ENCODE results near the gene METRN.

METRN gene

DNA sequence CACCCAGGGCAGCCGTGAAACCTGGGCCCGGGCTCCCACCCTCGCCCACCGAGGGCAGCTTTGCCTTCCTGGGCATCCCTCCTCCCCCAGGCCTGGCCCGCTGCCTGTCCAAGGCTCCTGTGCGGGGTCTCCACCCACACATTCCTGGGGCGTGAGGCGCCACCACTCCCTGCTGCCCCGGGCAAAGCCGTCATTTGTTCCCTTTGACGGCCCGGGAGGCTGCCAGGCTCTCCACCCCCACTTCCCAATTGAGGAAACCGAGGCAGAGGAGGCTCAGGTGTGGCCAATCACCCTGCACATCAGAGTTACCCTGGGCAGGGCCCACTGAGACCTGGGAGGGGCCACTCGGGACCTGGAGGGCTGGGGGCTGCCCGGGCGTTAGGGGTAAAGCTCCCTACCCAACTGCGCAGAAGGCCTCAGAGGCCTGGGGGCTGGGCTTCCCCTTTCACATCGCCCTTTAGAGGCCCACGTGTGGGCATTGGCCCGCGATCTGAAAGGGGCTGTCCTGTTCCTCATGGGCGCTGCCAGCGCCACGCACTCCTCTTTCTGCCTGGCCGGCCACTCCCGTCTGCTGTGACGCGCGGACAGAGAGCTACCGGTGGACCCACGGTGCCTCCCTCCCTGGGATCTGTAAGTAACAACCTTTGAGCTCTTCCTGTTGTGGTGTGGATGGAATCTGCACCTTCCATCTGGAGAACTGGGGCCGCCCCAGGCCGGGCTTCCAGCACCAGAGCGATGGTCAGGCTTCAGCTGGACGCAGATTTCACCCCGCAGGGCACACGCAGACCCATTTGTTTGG lies 45.8 kb downstream of the METRN start, which contains the start of gene MSLN:
Gene MSLN (plus strand): TSS at position 190 of the 799 bp plus-strand sequence. CDS start 1,947 bp downstream, outside the sequence.
- H3K4me3 ChIP-seq (ENCODE audit: low read depth, low read length): no peak within 1 kb of the TSS
- TF ChIP-seq, protein P1, sequence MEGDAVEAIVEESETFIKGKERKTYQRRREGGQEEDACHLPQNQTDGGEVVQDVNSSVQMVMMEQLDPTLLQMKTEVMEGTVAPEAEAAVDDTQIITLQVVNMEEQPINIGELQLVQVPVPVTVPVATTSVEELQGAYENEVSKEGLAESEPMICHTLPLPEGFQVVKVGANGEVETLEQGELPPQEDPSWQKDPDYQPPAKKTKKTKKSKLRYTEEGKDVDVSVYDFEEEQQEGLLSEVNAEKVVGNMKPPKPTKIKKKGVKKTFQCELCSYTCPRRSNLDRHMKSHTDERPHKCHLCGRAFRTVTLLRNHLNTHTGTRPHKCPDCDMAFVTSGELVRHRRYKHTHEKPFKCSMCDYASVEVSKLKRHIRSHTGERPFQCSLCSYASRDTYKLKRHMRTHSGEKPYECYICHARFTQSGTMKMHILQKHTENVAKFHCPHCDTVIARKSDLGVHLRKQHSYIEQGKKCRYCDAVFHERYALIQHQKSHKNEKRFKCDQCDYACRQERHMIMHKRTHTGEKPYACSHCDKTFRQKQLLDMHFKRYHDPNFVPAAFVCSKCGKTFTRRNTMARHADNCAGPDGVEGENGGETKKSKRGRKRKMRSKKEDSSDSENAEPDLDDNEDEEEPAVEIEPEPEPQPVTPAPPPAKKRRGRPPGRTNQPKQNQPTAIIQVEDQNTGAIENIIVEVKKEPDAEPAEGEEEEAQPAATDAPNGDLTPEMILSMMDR (IDR thresholded peaks at IDR 0.05; ENCODE audit: borderline replicate concordance, insufficient read depth, low read depth, low read length): no peak

DNA sequence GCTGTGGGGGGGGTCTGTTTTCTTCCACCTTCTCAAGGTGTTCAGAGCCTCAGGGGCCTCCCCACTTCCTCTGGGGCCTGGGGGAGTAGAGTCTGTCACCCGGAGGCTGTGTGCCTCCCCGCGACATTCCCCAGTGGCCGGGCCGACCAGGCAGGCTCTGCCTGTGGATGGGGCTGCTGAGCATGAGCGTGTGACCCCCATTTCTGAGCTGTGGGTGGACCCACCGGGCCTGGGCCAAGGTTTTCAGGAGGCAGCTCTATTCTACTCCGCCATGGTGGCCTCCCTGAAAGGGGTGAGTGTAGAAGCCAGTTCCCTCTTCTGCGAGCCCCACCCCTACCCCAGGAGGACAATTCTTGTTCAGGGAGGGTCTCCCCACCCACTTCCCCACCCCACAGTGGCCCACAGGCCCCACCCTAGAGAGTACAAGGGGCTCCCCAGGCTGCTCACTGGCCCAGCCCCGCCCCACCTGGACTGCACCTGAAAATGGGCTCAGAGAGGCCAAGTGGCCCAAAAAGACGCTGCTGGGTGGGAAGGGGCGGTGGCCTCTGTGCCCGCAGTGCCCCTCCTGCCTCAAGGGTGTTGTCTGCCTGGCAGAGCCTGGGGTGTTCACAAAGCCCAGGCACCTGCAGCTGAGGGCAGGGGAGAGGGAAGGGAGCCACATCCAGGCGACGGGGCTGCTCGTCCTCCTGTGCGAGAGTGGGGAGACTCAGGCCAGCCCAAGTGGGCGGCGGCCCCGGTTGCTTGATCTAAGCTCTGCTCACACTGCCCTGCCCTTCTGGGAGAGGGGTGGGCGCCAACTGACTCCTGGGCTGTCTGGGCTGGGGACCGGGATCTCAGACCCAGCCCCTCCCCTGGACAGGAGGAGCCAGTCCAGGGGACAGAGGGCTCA lies 47.0 kb downstream of the METRN start:
- TF ChIP-seq, protein P1 (IDR thresholded peaks at IDR 0.05; ENCODE audit: borderline replicate concordance, insufficient read depth, low read depth, low read length): no peak

DNA sequence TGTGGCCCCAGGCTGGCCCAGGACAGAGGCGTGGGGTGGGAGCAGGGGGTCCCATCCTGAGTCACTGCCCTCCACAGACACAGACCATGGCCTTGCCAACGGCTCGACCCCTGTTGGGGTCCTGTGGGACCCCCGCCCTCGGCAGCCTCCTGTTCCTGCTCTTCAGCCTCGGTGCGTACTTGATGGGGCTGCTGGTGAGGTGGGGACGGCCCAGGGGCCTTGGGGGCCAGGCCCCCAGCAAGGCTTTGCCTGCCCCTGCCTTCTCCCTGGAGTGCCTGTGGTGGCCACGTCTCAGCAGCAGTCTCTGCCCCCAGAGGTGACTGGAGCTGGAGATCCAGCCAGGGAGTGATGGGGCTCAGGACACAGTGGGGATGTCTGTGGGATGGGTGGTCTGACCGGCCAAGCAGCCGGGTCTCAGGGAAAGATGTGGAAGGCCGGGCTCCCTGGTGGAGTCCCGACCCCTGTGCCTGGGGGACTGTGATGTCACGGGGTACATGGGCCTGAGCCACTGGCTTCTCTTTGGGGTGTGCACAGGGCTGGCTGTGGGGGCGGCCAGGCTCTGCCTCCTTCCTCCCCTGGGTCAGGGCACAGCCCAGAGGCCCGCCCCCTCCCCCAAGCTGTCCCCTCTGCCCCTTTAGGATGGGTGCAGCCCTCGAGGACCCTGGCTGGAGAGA lies 47.8 kb downstream of the METRN start:
- H3K4me3 ChIP-seq (ENCODE audit: low read depth, low read length): no peak overlapping the region
- TF ChIP-seq, protein P1 (IDR thresholded peaks at IDR 0.05; ENCODE audit: borderline replicate concordance, insufficient read depth, low read depth, low read length): no peak

More for the DNA sequence above, 47.0 kb downstream of the METRN start:
- no peak overlapping the region for H3K4me3 ChIP-seq (ENCODE audit: low read depth, low read length)

DNA sequence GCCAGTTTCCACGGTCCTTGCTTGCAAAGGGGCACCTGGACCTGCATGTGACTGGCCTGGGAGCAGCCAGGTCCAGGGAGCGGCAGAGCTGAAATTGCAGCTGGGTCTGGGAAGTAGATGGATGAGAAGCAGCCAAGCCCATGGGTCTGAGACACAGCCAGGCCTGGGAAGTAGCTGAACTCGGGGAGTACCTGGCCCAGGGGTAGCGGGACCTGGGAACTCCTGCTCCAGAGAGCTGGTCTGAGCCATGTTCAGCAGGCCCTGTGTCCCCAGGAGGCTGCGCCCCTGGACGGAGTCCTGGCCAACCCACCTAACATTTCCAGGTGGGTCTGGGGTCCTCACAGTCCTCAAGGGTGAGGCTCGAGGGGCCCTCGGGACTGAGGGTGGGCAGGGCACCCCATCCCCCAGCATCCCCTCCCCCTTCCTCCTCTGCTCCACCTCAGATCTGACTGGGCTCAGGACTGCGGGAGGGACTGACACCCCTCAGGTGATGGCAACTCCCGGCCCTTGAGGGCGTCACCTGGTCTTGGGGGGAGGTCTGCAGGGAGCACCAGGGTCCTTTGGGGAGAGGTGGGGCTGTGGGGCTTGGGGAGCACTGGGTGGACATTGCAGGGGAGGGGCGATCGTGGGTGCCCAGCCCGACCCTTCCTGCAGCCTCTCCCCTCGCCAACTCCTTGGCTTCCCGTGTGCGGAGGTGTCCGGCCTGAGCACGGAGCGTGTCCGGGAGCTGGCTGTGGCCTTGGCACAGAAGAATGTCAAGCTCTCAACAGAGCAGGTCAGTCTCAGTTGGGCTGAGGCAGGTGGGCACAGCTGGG lies 48.7 kb downstream of the METRN start:
- TF ChIP-seq, protein P1 (IDR thresholded peaks at IDR 0.05; ENCODE audit: borderline replicate concordance, insufficient read depth, low read depth, low read length): no peak

DNA sequence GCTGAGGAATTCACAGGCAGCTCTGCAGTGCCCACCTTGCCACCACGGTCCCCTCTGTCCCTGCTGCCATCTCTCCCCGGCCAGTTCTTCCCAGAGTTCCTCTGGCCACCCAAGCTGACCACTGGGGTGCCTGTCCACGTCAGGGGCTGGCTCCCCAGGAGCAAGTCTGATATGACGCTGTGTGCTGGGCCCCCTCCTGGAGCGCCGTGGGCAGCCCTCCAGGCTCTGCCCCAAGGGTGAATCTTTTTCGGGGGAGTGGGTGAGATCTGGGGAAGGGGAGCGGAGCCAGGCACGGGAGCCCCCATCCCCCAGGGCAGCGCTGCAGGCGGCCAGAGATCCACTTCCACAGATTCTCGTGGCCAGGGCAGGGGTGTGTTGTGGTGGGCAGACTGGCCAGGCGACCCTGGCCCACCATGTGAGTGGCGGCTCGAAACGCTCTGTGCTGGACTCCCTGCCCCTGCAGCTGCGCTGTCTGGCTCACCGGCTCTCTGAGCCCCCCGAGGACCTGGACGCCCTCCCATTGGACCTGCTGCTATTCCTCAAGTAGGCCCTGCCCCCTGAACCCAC lies 49.3 kb downstream of the METRN start:
- TF ChIP-seq, protein P1 (IDR thresholded peaks at IDR 0.05; ENCODE audit: borderline replicate concordance, insufficient read depth, low read depth, low read length): no peak
- no peak overlapping the region for H3K4me3 ChIP-seq (ENCODE audit: low read depth, low read length)

More for the DNA sequence above, 48.7 kb downstream of the METRN start:
- no peak overlapping the region for H3K4me3 ChIP-seq (ENCODE audit: low read depth, low read length)

Measured in GM12875 (cell line).